H1 (cell line): ENCODE data around the gene NAT9. TPM values are rescaled to one million over a fixed set of nuclear protein-coding genes. Genes with fewer than 3 reads are reported as not detected.

Experiments used
- ATF2 ChIP-seq: IDR thresholded peaks from 2 replicates; pipeline ENCODE4 v1.6.1; 2012; ENCODE audit warnings: low read length, inconsistent platforms
- CTBP2 ChIP-seq: IDR thresholded peaks from 2 replicates; pipeline ENCODE4 v1.7.0; 2011; ENCODE audit warnings: borderline replicate concordance, mild to moderate bottlenecking, moderate library complexity, mixed read lengths, low read length; ENCODE audit not compliant: insufficient read depth, insufficient read length
- HDAC6 ChIP-seq: IDR thresholded peaks from one replicate; pipeline ENCODE4 v1.7.1; 2012; ENCODE audit warnings: low read depth, mild to moderate bottlenecking, inconsistent platforms, low read length, moderate library complexity
- polyA plus RNA-seq, 7 experiments: library from polyadenylated mRNA; depleted of rRNA in 3 of 7; stranded (reverse) in 5 of 7; unstranded in 2 of 7; fragments of >200 nt in 5 of 7; fragments of 200-250 nt in 2 of 7; gene quantifications; 1 replicate in 5 of 7; 2 replicates in 1 of 7; 4 replicates in 1 of 7; pipeline versions ENCODE4 v1.2.1 to v1.2.3, GENCODE V29; 2011 to 2013; ENCODE audit warnings: missing spikeins in 2 of 7, mixed read lengths in 2 of 7
- total RNA-seq: library from RNA; stranded (reverse); fragmentation: NEBNext Ultra II Directional; extraction: Animal tissue kit (Norgen Biotek cat#: 25700); gene quantifications from 2 replicates; pipeline ENCODE4 v1.2.1, GENCODE V29; 2021

NAT9 gene
- total and polyA plus RNA-seq, 2 of the 8 experiments (the other 6 are each of a cell fraction or from before 2014, with no cell fraction given), result 32.3 to 42.7 TPM

DNA sequence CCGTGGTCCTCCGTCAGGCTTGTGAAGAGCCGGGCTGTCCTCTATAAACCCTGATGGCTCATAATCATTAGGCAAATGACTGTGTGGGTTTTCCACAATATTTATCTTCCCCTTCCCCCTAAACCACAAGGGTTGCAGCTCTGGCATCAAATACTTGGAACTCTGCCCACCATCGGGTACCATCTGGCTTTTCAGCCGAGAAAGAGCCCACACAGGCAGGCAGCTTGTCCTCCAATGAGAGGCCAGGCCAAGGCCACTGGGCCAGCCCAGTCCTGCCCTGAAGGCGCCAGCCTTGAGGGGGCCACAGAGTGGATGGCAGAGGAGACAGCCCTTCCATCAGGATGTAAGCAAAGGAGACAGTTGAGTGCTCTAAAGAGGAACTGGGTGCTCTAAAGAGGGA is 31.8 kb upstream of the NAT9 start (continued):
- TF ChIP-seq ATF2, result no peak
- no peak for TF ChIP-seq HDAC6
- no peak for TF ChIP-seq CTBP2
